SK-N-SH treated with all-trans-retinoic acid at 6 μM for 48 hours (cell line): ENCODE measurements around the gene LBHD1.
A peak's percentile ranks its signal among the peaks of the same experiment; 100 is the strongest.

Experiments used
- ATAC-seq: fragments of 200-7000 bp; cut with Tn5 transposase; 3 replicates; pipeline ENCODE4 v1.9.1; 2020; ENCODE audit warnings: mild to moderate bottlenecking, moderate library complexity
- ARNTL ChIP-seq: fragments of 450-650 bp; formaldehyde crosslinking; IDR thresholded peaks from 2 replicates; pipeline ENCODE4 v1.5.0; 2020; ENCODE audit warnings: low read depth, mild to moderate bottlenecking, moderate library complexity, borderline replicate concordance
- BACH2 ChIP-seq: fragments of 250-450 bp; sonication (Bioruptor Pico); IDR thresholded peaks from 2 replicates; pipeline ENCODE4 v1.9.0; 2021; ENCODE audit warnings: mild to moderate bottlenecking, borderline replicate concordance
- CREB5 ChIP-seq: fragments of 250-450 bp; sonication (Bioruptor Pico); IDR thresholded peaks from 2 replicates; pipeline ENCODE4 v1.5.1; 2020; ENCODE audit warnings: low read depth, mild to moderate bottlenecking, moderate library complexity
- CSRNP3 ChIP-seq: fragments of 250-450 bp; sonication (Bioruptor Pico); IDR thresholded peaks from 2 replicates; pipeline ENCODE4 v1.5.1; 2021; ENCODE audit warnings: mild to moderate bottlenecking, moderate library complexity
- ESRRG ChIP-seq: fragments of 250-450 bp; sonication (Bioruptor Pico); IDR thresholded peaks from 2 replicates; pipeline ENCODE4 v1.6.1; 2021; ENCODE audit warnings: mild to moderate bottlenecking
- ISL1 ChIP-seq: fragments of 250-450 bp; sonication (Bioruptor Pico); IDR thresholded peaks from 2 replicates; pipeline ENCODE4 v2.1.2; 2022; ENCODE audit warnings: mild to moderate bottlenecking, moderate library complexity
- OSR1 ChIP-seq: fragments of 250-450 bp; sonication (Bioruptor Pico); IDR thresholded peaks from 2 replicates; pipeline ENCODE4 v1.8.0; 2022; ENCODE audit warnings: moderate library complexity, mild to moderate bottlenecking, inconsistent platforms
- PATZ1 ChIP-seq: fragments of 250-450 bp; sonication (Bioruptor Pico); IDR thresholded peaks from 2 replicates; pipeline ENCODE4 v1.8.0; 2020; ENCODE audit warnings: mild to moderate bottlenecking, moderate library complexity, borderline replicate concordance
- POU6F1 ChIP-seq: fragments of 250-450 bp; sonication (Bioruptor Pico); IDR thresholded peaks from 2 replicates; pipeline ENCODE4 v1.8.0; 2021; ENCODE audit warnings: low read depth, mild to moderate bottlenecking, moderate library complexity, borderline replicate concordance
- PPARA ChIP-seq: fragments of 250-450 bp; sonication (Bioruptor Pico); IDR thresholded peaks from 2 replicates; pipeline ENCODE4 v1.5.0; 2020; ENCODE audit warnings: mild to moderate bottlenecking, borderline replicate concordance
- RARB ChIP-seq: fragments of 250-450 bp; sonication (Bioruptor Pico); IDR thresholded peaks from 2 replicates; pipeline ENCODE4 v1.8.0; 2021; ENCODE audit warnings: mild to moderate bottlenecking, moderate library complexity
- SNAI2 ChIP-seq: fragments of 250-450 bp; sonication (Bioruptor Pico); IDR thresholded peaks from 2 replicates; pipeline ENCODE4 v1.5.0; 2020; ENCODE audit warnings: mild to moderate bottlenecking, moderate library complexity
- TCF4 ChIP-seq: fragments of 250-450 bp; sonication (Bioruptor Pico); IDR thresholded peaks from 2 replicates; pipeline ENCODE4 v1.8.0; 2021; ENCODE audit warnings: mild to moderate bottlenecking, moderate library complexity, borderline replicate concordance
- TOX ChIP-seq: fragments of 250-450 bp; sonication (Bioruptor Pico); IDR thresholded peaks from 2 replicates; pipeline ENCODE4 v1.8.0; 2021; ENCODE audit warnings: mild to moderate bottlenecking, moderate library complexity, borderline replicate concordance
- TSHZ2 ChIP-seq: fragments of 250-450 bp; sonication (Bioruptor Pico); IDR thresholded peaks from 2 replicates; pipeline ENCODE4 v1.5.0; 2020; ENCODE audit warnings: mild to moderate bottlenecking, moderate library complexity
- ZC3H10 ChIP-seq: fragments of 250-450 bp; sonication (Bioruptor Pico); IDR thresholded peaks from 2 replicates; pipeline ENCODE4 v1.5.1; 2021; ENCODE audit warnings: mild to moderate bottlenecking, moderate library complexity
- ZFP3 ChIP-seq: fragments of 250-450 bp; sonication (Bioruptor Pico); IDR thresholded peaks from 2 replicates; pipeline ENCODE4 v1.5.0; 2020; ENCODE audit warnings: mild to moderate bottlenecking, moderate library complexity
- ZFP30 ChIP-seq: fragments of 450-650 bp; formaldehyde crosslinking; IDR thresholded peaks from 2 replicates; pipeline ENCODE4 v1.5.0; 2022; ENCODE audit warnings: mild to moderate bottlenecking, moderate library complexity
- ZNF565 ChIP-seq: fragments of 450-650 bp; formaldehyde crosslinking; conservative IDR thresholded peaks from 2 replicates; pipeline ENCODE4 v1.5.0; 2020; ENCODE audit warnings: low read depth, mild to moderate bottlenecking, moderate library complexity
- ZNF70 ChIP-seq: fragments of 450-650 bp; formaldehyde crosslinking; IDR thresholded peaks from 2 replicates; pipeline ENCODE4 v1.5.0; 2020; ENCODE audit warnings: mild to moderate bottlenecking, moderate library complexity
- ZNF8 ChIP-seq: fragments of 450-650 bp; formaldehyde crosslinking; IDR thresholded peaks from 2 replicates; pipeline ENCODE4 v1.5.0; 2020; ENCODE audit warnings: mild to moderate bottlenecking, moderate library complexity

The LBHD1 gene

DNA sequence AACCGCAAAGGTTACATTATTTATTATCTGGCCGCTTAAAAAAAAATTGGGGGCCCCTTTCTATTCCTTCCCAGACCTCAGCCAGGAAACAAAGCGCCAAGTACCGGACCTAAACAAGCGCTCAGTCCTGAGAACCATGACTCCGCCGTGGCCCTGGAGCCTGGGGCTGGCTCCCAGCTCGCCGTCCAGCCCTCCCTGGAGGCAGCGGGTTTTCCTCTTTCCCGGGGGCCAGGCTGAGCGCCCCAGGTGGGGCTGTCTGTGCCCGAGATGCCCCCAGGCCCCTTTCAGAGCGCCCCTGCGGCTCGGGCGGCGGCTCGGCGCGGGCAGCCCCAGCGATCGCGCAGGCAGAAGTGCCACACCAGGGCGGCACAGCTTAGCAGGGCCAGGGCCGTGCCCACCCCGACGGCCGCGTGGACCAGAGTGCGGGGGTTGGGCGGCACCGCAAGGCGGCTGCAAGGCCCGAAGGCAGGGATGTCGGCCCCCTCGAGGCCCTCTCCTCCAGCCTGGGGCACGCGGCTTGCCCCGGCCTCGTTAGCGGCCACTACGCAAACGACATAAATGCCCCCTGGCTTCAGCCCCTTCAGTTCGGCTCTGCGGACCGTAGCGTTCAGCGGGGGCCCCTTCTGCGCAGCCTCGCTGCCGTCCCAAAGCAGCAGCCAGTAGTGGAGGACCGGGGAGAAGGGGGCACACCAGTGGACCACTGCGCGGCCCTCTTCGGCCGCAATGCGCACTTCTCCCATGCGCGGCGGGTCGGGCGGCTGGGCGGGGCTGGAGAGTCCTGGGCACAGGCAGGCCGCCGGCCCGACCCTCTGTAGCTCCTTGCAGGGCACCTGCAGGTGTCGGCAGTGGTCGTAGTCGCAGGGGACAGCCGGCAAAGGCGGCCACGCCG is 15.7 kb upstream of the LBHD1 start (continued):
- TF ChIP-seq TSHZ2 (CRISPR knock-in tag): no peak
- TF ChIP-seq TCF4: no peak
- no peak for TF ChIP-seq RARB (CRISPR knock-in tag)
- TF ChIP-seq PPARA: no peak
- TF ChIP-seq ZNF8: no peak
- TF ChIP-seq CREB5 (CRISPR knock-in tag): no peak
- TF ChIP-seq CSRNP3 (CRISPR knock-in tag): no peak
- no peak for TF ChIP-seq ZNF70 (CRISPR knock-in tag)
- TF ChIP-seq ZFP3 (CRISPR knock-in tag): no peak
- TF ChIP-seq, all 23 proteins: peak for 0

GRCh38 chr11:62682518-62682917 is 10.5 kb upstream of the LBHD1 start:
- no peak for ATAC-seq
- TF ChIP-seq PPARA (no peak), ESRRG (no peak), PATZ1 (CRISPR knock-in tag) (no peak), SNAI2 (no peak), ZFP30 (CRISPR knock-in tag) (no peak), CSRNP3 (CRISPR knock-in tag) (no peak), BACH2 (CRISPR knock-in tag) (no peak), POU6F1 (CRISPR knock-in tag) (no peak), ZC3H10 (CRISPR knock-in tag) (no peak)

GRCh38 chr11:62680825-62681240 is 8.8 kb upstream of the LBHD1 start:
- ATAC-seq: peak; percentile 96
- no peak for TF ChIP-seq ZC3H10 (CRISPR knock-in tag)
- TF ChIP-seq RARB (CRISPR knock-in tag): no peak
- TF ChIP-seq BACH2 (CRISPR knock-in tag): no peak
- TF ChIP-seq TCF4: no peak
- no peak for TF ChIP-seq ESRRG
- TF ChIP-seq ARNTL (CRISPR knock-in tag): no peak
- no peak for TF ChIP-seq OSR1 (CRISPR knock-in tag)
- TF ChIP-seq PPARA: no peak
- no peak for TF ChIP-seq ZNF565
- no peak for TF ChIP-seq TOX
- TF ChIP-seq ISL1 (CRISPR knock-in tag): no peak
- no peak for TF ChIP-seq ZFP30 (CRISPR knock-in tag)
- no peak for TF ChIP-seq PATZ1 (CRISPR knock-in tag)
- TF ChIP-seq POU6F1 (CRISPR knock-in tag): no peak
